K562 (cell line): ENCODE results near the gene SCLY. TPM values are rescaled to one million over a fixed set of nuclear protein-coding genes. Genes with fewer than 3 reads are reported as not detected.

Source experiments
- ATAC-seq: fragments of 200-7000 bp; cut with Tn5 transposase; 3 replicates; pipeline ENCODE4 v1.9.1; 2020; ENCODE audit warnings: moderate library complexity
- BruUV-seq: library from RNA; stranded (reverse); fragments of 400-500 nt; replicated peaks from 2 replicates; lab custom pipeline; 2021; lab: Mats Ljungman, UMichigan
- CTCF ChIA-PET: fragments of 300-600 bp; formaldehyde crosslinking; extraction: SDS; loops from one replicate; lab custom pipeline; 2021; ENCODE audit warnings: low intra/inter-chr PET ratio; lab: Yijun Ruan, JAX
- POLR2A ChIA-PET: fragments of 300-600, 350-650 bp; sonication (Branson Sonifier 250); formaldehyde crosslinking; extraction: SDS; loops from one replicate; lab custom pipeline; 2021; ENCODE audit warnings: antibody characterized with exemption, inconsistent platforms; lab: Yijun Ruan, JAX
- DNase-seq, 4 experiments: peaks; one replicate each; pipeline versions ENCODE4 v3.0.0 to v3.0.0-alpha.2; 2011 to 2018; ENCODE audit warnings: low spot score in 3 of 4, mixed read lengths in 3 of 4; ENCODE audit errors: extremely low read depth in 1 of 4
- FAIRE-seq: peaks from 2 replicates; lab custom pipeline; 2011; peaks lifted over from hg19 to GRCh38; lab: Jason Lieb, UNC
- H2AFZ ChIP-seq: 2 replicates; pipeline ENCODE4 v1.6.0; 2011; ENCODE audit warnings: low read depth, low read length, control low read depth, inconsistent platforms
- H3K27ac ChIP-seq: fragments of 200-600 bp; 3 replicates; pipeline ENCODE4 v1.8.0; 2011; ENCODE audit warnings: low read depth, mild to moderate bottlenecking, control low read depth, inconsistent platforms, low read length, moderate library complexity, mixed read lengths; ENCODE audit errors: extremely low read depth
- H3K27me3 ChIP-seq, 2 experiments: fragments of 300-600 bp in 1 of 2; 2 replicates in 1 of 2; 3 replicates in 1 of 2; pipeline versions ENCODE4 v1.6.0 to v1.8.0; 2011; ENCODE audit warnings: inconsistent platforms in 2 of 2, low read length in 2 of 2, mild to moderate bottlenecking in 1 of 2, mixed read lengths in 1 of 2, moderate library complexity in 1 of 2; ENCODE audit not compliant: control insufficient read depth in 2 of 2, insufficient read depth in 2 of 2
- H3K36me3 ChIP-seq: fragments of 300-600 bp; 3 replicates; pipeline ENCODE4 v1.8.0; 2011; ENCODE audit warnings: mild to moderate bottlenecking, low read length, inconsistent platforms; ENCODE audit not compliant: control insufficient read depth, insufficient read depth
- H3K4me1 ChIP-seq, 2 experiments: fragments of 200-600 bp in 1 of 2; replicated peaks in 1 of 2; 2 replicates in 1 of 2; 3 replicates in 1 of 2; pipeline versions ENCODE4 v1.5.1 to v1.8.0; 2011; ENCODE audit warnings: inconsistent platforms in 2 of 2, low read length in 2 of 2, mild to moderate bottlenecking in 1 of 2, mixed read lengths in 1 of 2, moderate library complexity in 1 of 2; ENCODE audit not compliant: control insufficient read depth in 2 of 2, insufficient read depth in 2 of 2
- H3K4me2 ChIP-seq: 2 replicates; pipeline ENCODE4 v1.6.1; 2011; ENCODE audit warnings: low read length, control low read depth, inconsistent platforms, mixed read lengths; ENCODE audit not compliant: insufficient read depth
- H3K4me3 ChIP-seq: fragments of 200-600 bp; sonication (generic), shearing (Covaris generic); 2 replicates; pipeline ENCODE4 v1.5.1; 2016; ENCODE audit warnings: control low read depth, inconsistent platforms
- H3K79me2 ChIP-seq: fragments of 200-600 bp; 3 replicates; pipeline ENCODE4 v1.8.0; 2011; ENCODE audit warnings: low read length, inconsistent platforms; ENCODE audit not compliant: control insufficient read depth, insufficient read depth
- H3K9ac ChIP-seq, 2 experiments: 2 replicates each; pipeline versions ENCODE4 v1.6.0 to v1.6.1; 2011; ENCODE audit warnings: low read depth in 2 of 2, low read length in 2 of 2, control low read depth in 1 of 2, inconsistent platforms in 1 of 2, mild to moderate bottlenecking in 1 of 2, mixed read lengths in 1 of 2; ENCODE audit not compliant: insufficient read depth in 1 of 2
- H3K9me1 ChIP-seq: one replicate; pipeline ENCODE4 v1.6.0; 2011; ENCODE audit warnings: inconsistent platforms, mild to moderate bottlenecking, low read length, moderate library complexity; ENCODE audit not compliant: control insufficient read depth, insufficient read depth
- H3K9me3 ChIP-seq: replicated peaks from 2 replicates; pipeline ENCODE4 v1.5.1; 2011; ENCODE audit warnings: low read depth, low read length, inconsistent platforms; ENCODE audit not compliant: control insufficient read depth, insufficient read depth
- H4K20me1 ChIP-seq: replicated peaks from 2 replicates; pipeline ENCODE4 v1.6.1; 2011; ENCODE audit warnings: low read length, inconsistent platforms, mixed read lengths; ENCODE audit not compliant: control insufficient read depth, insufficient read depth
- BDP1 ChIP-seq: IDR thresholded peaks from 3 replicates; pipeline ENCODE4 v1.6.1; 2011; ENCODE audit not compliant: insufficient read length, insufficient read depth
- ETV1 ChIP-seq: fragments of 450-650 bp; conservative IDR thresholded peaks from 2 replicates; pipeline ENCODE4 v1.6.1; 2016; ENCODE audit warnings: missing genetic modification characterization, control low read depth, low read depth, missing compliant biosample characterization
- ZNF395 ChIP-seq: fragments of 200-800 bp; sonication (Bioruptor generic); IDR thresholded peaks from 2 replicates; pipeline ENCODE4 v1.6.1; 2017; ENCODE audit warnings: missing genetic modification characterization, missing compliant biosample characterization
- WGBS: fragments of 100-300 bp; shearing (Covaris generic); methylation state at CpG from one replicate; pipeline ENCODE4 v1.1.6; 2016; ENCODE audit warnings: low coverage, mixed read lengths; ENCODE audit not compliant: insufficient coverage; ENCODE audit errors: missing lambda C conversion rate; 5-methylcytosine and 5-hydroxymethylcytosine counted together
- in situ Hi-C: fragments of 300-500 bp; cut with MboI; formaldehyde crosslinking; loops from 4 replicates; pipeline ENCODE4 v1.15.0; 2018; ENCODE audit warnings: inconsistent platforms, mixed read lengths
- intact Hi-C: fragments of 100-400 bp; cut with micrococcal nuclease; formaldehyde crosslinking; loops from 2 replicates; pipeline ENCODE4 v1.14.2; 2022
- polyA plus RNA-seq, 8 experiments: library from polyadenylated mRNA; depleted of rRNA in 4 of 8; stranded (reverse) in 5 of 8; unstranded in 3 of 8; fragments of >200 nt; fragmentation: Nextera tagmentation in 2 of 8; fragmentation: Illumina TruSeq in 1 of 8; extraction: Ambion mirVana in 2 of 8; extraction: Trizol in 1 of 8; gene quantifications; 2 replicates each; pipeline versions ENCODE4 v1.2.1 to v1.2.3, GENCODE V29; 2011 to 2014; ENCODE audit warnings: inconsistent platforms in 1 of 8, missing spikeins in 1 of 8
- total RNA-seq, 7 experiments: library from RNA; depleted of rRNA in 6 of 7; stranded (reverse); fragments of >200 nt in 6 of 7; fragmentation: Illumina TruSeq in 2 of 7; extraction: Trizol in 2 of 7; gene quantifications; 2 replicates each; pipeline versions ENCODE4 v1.2.1 to v1.2.3, GENCODE V29; 2011 to 2021; ENCODE audit warnings: low replicate concordance in 1 of 7

The SCLY gene
- total and polyA plus RNA-seq, 9 of the 15 experiments (the other 6 are each of a cell fraction or from before 2014, with no cell fraction given) = 2.6 to 32.2 (median 21.1) TPM

- DNase-seq (no peak), ATAC-seq (no peak), FAIRE-seq (no peak)
- Histone ChIP-seq H3K27ac (no peak overlapping the region), H3K4me1 (no peaks in the 10 kb centered on the region), H3K9me1 (no peaks in the 10 kb centered on the region), H2AFZ (no peak overlapping the region), H3K9ac (no peak overlapping the region; a peak in 1 of 4 replicates), H3K79me2 (no peaks in the 10 kb centered on the region; the same call in 2 of the 3 replicates), H4K20me1 (no peaks in the 10 kb centered on the region), H3K4me2 (no peak overlapping the region), H3K9me3 (no peaks in the 10 kb centered on the region), H3K36me3 (peaks cover 39% of the 10 kb centered on the region; the same call in 2 of the 3 replicates), H3K4me3 (no peak overlapping the region), H3K27me3 (no peaks in the 10 kb centered on the region)
- intact Hi-C loops = loop anchor here (10.0 kb wide), 1 partner anchor 100 kb away; no protein-coding TSS in a partner anchor
- in situ Hi-C loops = no loop called here
- no TSS peak for BruUV-seq
- POLR2A ChIA-PET = no interaction called here
- CTCF ChIA-PET = no interaction called here
- 89% methylated on average over 5 of the region's 8 CpGs for WGBS
- no peak for TF ChIP-seq ETV1 (tag)
- no peak for TF ChIP-seq ZNF395
- TF ChIP-seq BDP1 = no peak
These were observed 35.8 kb upstream of the SCLY start for GRCh38 chr2:238024986-238025385.
